Stimulated activated CD4-positive, alpha-beta T cell treated with anti-CD3 and anti-CD28 coated beads, TNF-alpha, amount 100 ng/mL, for 4 hours (primary cell): ENCODE results near the gene ICAM5.
"Not testable (repeated sequence)": the region's sequence is repeated elsewhere in the genome, so short reads cannot be mapped to it uniquely, and the experiment has no call there.

Source experiments
- DNase-seq, 3 experiments: peaks; one replicate each; pipeline ENCODE4 v3.0.0-alpha.2; 2020; ENCODE audit warnings: low read depth in 3 of 3

ICAM5 gene

GRCh38 chr19:10318807-10319682, 29.3 kb downstream of the ICAM5 start:
- no peak for DNase-seq

GRCh38 chr19:10320602-10321416, 31.1 kb downstream of the ICAM5 start:
- no peak for DNase-seq

- no peak for DNase-seq
These were observed 31.7 kb downstream of the ICAM5 start for GRCh38 chr19:10321417-10321797.

- DNase-seq: no peak
These were observed 32.4 kb downstream of the ICAM5 start for GRCh38 chr19:10321874-10322835.

- no peak for DNase-seq
These were observed 36.0 kb downstream of the ICAM5 start for GRCh38 chr19:10325732-10326131.

- DNase-seq: no peak
These were observed 38.0 kb downstream of the ICAM5 start for GRCh38 chr19:10327793-10328192.

GRCh38 chr19:10328558-10329429, 39.0 kb downstream of the ICAM5 start:
- DNase-seq: no peak

- no peak for DNase-seq
These were observed 39.8 kb downstream of the ICAM5 start for GRCh38 chr19:10329555-10329954.

GRCh38 chr19:10332158-10332964, 42.6 kb downstream of the ICAM5 start:
- DNase-seq: no peak

GRCh38 chr19:10332965-10333757, 43.4 kb downstream of the ICAM5 start, which contains the start of gene RAVER1:
TSS of gene RAVER1 (minus strand) at chr19:10333529. CDS start at chr19:10333507, 22 bp downstream.
- DNase-seq: peak; percentile 93 to 97 (median 97)

- no peak for DNase-seq
These were observed 44.2 kb downstream of the ICAM5 start for GRCh38 chr19:10333758-10334587.

- DNase-seq: no peak
These were observed 45.0 kb downstream of the ICAM5 start for GRCh38 chr19:10334588-10335351.

GRCh38 chr19:10335352-10335985, 45.7 kb downstream of the ICAM5 start:
- no peak for DNase-seq

- DNase-seq: not testable (repeated sequence)
These were observed 47.0 kb downstream of the ICAM5 start for GRCh38 chr19:10336725-10337124.

- DNase-seq: no peak
These were observed 49.2 kb downstream of the ICAM5 start for GRCh38 chr19:10338940-10339339.

- DNase-seq: peak in 2 of 3 experiments; percentile 30 to 47
These were observed 49.7 kb downstream of the ICAM5 start, which contains the start of gene ICAM3 for GRCh38 chr19:10339380-10339960. TSS of gene ICAM3 (minus strand) at chr19:10339624. CDS start at chr19:10339614, 10 bp downstream.
